ENCODE results near the gene IGFBPL1. TPM values are rescaled to one million over a fixed set of nuclear protein-coding genes. Genes with fewer than 3 reads are reported as not detected.
A peak's percentile ranks its signal among the peaks of the same experiment; 100 is the strongest.

The IGFBPL1 gene
- total and polyA plus RNA-seq, 12 donors: not detected

GRCh38 chr9:38361473-38361850 lies 62.8 kb downstream of the IGFBPL1 start:
- Histone ChIP-seq H3K4me3 (no peak overlapping the region), H3K9me3 (no peaks in the 10 kb centered on the region), H3K27me3 (no peaks in the 10 kb centered on the region), H3K27ac (no peak overlapping the region), H3K36me3 (no peaks in the 10 kb centered on the region), H3K4me1 (peaks cover 0 to 7% (median 0%) of the 10 kb centered on the region in 9 donors)
- intact Hi-C loops (cut with DNase I): loop anchor here in 9 of 10 donors (1.0 to 10.0 kb wide), 8 partner anchors 267 to 617 kb away; no protein-coding TSS in a partner anchor
- DNase-seq (no peak), ATAC-seq (peak in 1 of 8 donors; percentile 35)
- TF ChIP-seq CTCF (IDR thresholded peaks at IDR 0.05): no peak
- 70 to 84% methylated on average over 6 of the region's 6 CpGs for WGBS, 2 donors

- no peak for DNase-seq
Observed at GRCh38 chr9:38360839-38361472, 63.3 kb downstream of the IGFBPL1 start.

GRCh38 chr9:38359689-38360385 lies 64.4 kb downstream of the IGFBPL1 start:
- intact Hi-C loops (cut with DNase I): loop anchor here in 9 of 10 donors (5.0 to 10.0 kb wide), 9 partner anchors 55 to 625 kb away; no protein-coding TSS in a partner anchor
- H3K27ac ChIP-seq: no peak overlapping the region
- DNase-seq (no peak), ATAC-seq (no peak)
- WGBS, 2 donors: 66 to 68% methylated on average over 5 of the region's 5 CpGs
- no peaks in the 10 kb centered on the region for H3K27me3 ChIP-seq
- H3K36me3 ChIP-seq: no peaks in the 10 kb centered on the region
- TF ChIP-seq CTCF (IDR thresholded peaks at IDR 0.05): no peak
- H3K4me1 ChIP-seq: peaks cover 0 to 7% (median 0%) of the 10 kb centered on the region in 9 donors
- H3K9me3 ChIP-seq: no peaks in the 10 kb centered on the region
- no peak overlapping the region for H3K4me3 ChIP-seq

More at GRCh38 chr9:38360839-38361472, 63.3 kb downstream of the IGFBPL1 start:
- Histone ChIP-seq H3K27me3 (no peaks in the 10 kb centered on the region), H3K4me3 (no peak overlapping the region), H3K36me3 (no peaks in the 10 kb centered on the region), H3K27ac (no peak overlapping the region), H3K9me3 (no peaks in the 10 kb centered on the region), H3K4me1 (peaks cover 0 to 7% (median 0%) of the 10 kb centered on the region in 9 donors)
- WGBS, 2 donors: 78 to 80% methylated on average over 7 of the region's 7 CpGs
- no peak for TF ChIP-seq CTCF (IDR thresholded peaks at IDR 0.05)
- no peak for ATAC-seq
- intact Hi-C loops (cut with DNase I): loop anchor here in 9 of 10 donors (1.0 to 10.0 kb wide), 8 partner anchors 266 to 616 kb away; no protein-coding TSS in a partner anchor

GRCh38 chr9:38359297-38359653 lies 65.0 kb downstream of the IGFBPL1 start:
- no peak for ATAC-seq
- Histone ChIP-seq H3K27me3 (no peaks in the 10 kb centered on the region), H3K4me3 (no peak overlapping the region), H3K36me3 (no peaks in the 10 kb centered on the region), H3K9me3 (no peaks in the 10 kb centered on the region), H3K27ac (no peak overlapping the region), H3K4me1 (peaks cover 0 to 7% (median 0%) of the 10 kb centered on the region in 9 donors)
- intact Hi-C loops (cut with DNase I): loop anchor here in 2 of 10 donors (10.0 kb wide), 2 partner anchors 56 to 624 kb away; no protein-coding TSS in a partner anchor
- TF ChIP-seq CTCF (IDR thresholded peaks at IDR 0.05): no peak
- no peak for DNase-seq
- 65 to 75% methylated on average over 6 of the region's 6 CpGs for WGBS, 2 donors
